Ascending aorta (tissue), 2 donors: Measurements from ENCODE around the gene DENND1C. TPM values are rescaled to one million over a fixed set of nuclear protein-coding genes. Genes with fewer than 3 reads are reported as not detected.

Experiments used
- DNase-seq, 2 donors: peaks; one replicate each; pipeline ENCODE4 v3.0.0-alpha.2; 2019; ENCODE audit warnings: low spot score in 2 of 2
- H3K27ac ChIP-seq, 2 donors: fragments of 200-600 bp; sonication (generic); one replicate each; pipeline ENCODE4 v1.5.1; 2016 to 2017; ENCODE audit warnings: mild to moderate bottlenecking in 1 of 2
- H3K27me3 ChIP-seq: fragments of 200-600 bp; sonication (generic); one replicate; pipeline ENCODE4 v1.5.1; 2017
- H3K36me3 ChIP-seq, 2 donors: fragments of 200-600 bp; sonication (generic); one replicate each; pipeline ENCODE4 v1.5.1; 2016
- H3K4me1 ChIP-seq, 2 donors: fragments of 200-600 bp; sonication (generic); one replicate each; pipeline ENCODE4 v1.5.1; 2016 to 2017; ENCODE audit warnings: mild to moderate bottlenecking in 1 of 2
- H3K4me3 ChIP-seq, 2 donors: fragments of 200-600 bp; sonication (generic); one replicate each; pipeline ENCODE4 v1.5.1; 2016 to 2017; ENCODE audit warnings: mild to moderate bottlenecking in 1 of 2
- H3K9me3 ChIP-seq, 2 donors: fragments of 200-600 bp; sonication (generic); one replicate each; pipeline ENCODE4 v1.5.1; 2016
- CTCF ChIP-seq, 3 experiments: fragments of 200-600 bp in 2 of 3; fragments of 450-650 bp in 1 of 3; sonication (generic) in 2 of 3; IDR thresholded peaks; one replicate each; pipeline ENCODE4 v1.5.1; 2016 to 2019; ENCODE audit warnings: antibody characterized with exemption in 3 of 3, mild to moderate bottlenecking in 1 of 3, moderate library complexity in 1 of 3
- intact Hi-C: fragments of 100-400 bp; cut with DNase I; formaldehyde crosslinking; loops from one replicate; pipeline ENCODE4 v1.15.1; 2023
- total RNA-seq: library from RNA; depleted of rRNA; stranded (reverse); fragments of >200 nt; gene quantifications from one replicate; pipeline ENCODE4 v1.1.0, GENCODE V29; 2016

The DENND1C gene
- total RNA-seq, 1 donor from 2014 or later = 24.4 TPM

- no peak for TF ChIP-seq CTCF (IDR thresholded peaks at IDR 0.05)
- Histone ChIP-seq H3K27ac (no peak overlapping the region), H3K9me3 (no peaks in the 10 kb centered on the region), H3K4me3 (no peak overlapping the region), H3K27me3 (peaks cover 11% of the 10 kb centered on the region), H3K4me1 (no peaks in the 10 kb centered on the region), H3K36me3 (no peaks in the 10 kb centered on the region)
- intact Hi-C loops = no loop called here
- no peak for DNase-seq
Observed at GRCh38 chr19:6478815-6479214, 2.8 kb downstream of the DENND1C start.

- intact Hi-C loops = no loop called here
- peak overlapping the region; percentile 4 to 29 for H3K4me3 ChIP-seq
- DNase-seq = no peak
- H3K9me3 ChIP-seq = no peaks in the 10 kb centered on the region
- H3K27ac ChIP-seq = no peak overlapping the region
- no peak for TF ChIP-seq CTCF (IDR thresholded peaks at IDR 0.05)
- H3K36me3 ChIP-seq = no peaks in the 10 kb centered on the region
- peaks cover 11% of the 10 kb centered on the region for H3K27me3 ChIP-seq
- no peaks in the 10 kb centered on the region for H3K4me1 ChIP-seq
Observed at GRCh38 chr19:6476896-6477431, 4.6 kb downstream of the DENND1C start.

- H3K27ac ChIP-seq = no peak overlapping the region
- no peaks in the 10 kb centered on the region for H3K36me3 ChIP-seq
- DNase-seq = no peak
- H3K9me3 ChIP-seq = no peaks in the 10 kb centered on the region
- TF ChIP-seq CTCF (IDR thresholded peaks at IDR 0.05) = no peak
- peaks cover 11% of the 10 kb centered on the region for H3K27me3 ChIP-seq
- H3K4me1 ChIP-seq = no peaks in the 10 kb centered on the region
- peak overlapping the region; percentile 4 to 29 for H3K4me3 ChIP-seq
- intact Hi-C loops = no loop called here
Observed at GRCh38 chr19:6476155-6476895, 5.3 kb downstream of the DENND1C start.

GRCh38 chr19:6475321-6476108, 6.1 kb downstream of the DENND1C start:
- Histone ChIP-seq H3K27ac (no peak overlapping the region), H3K4me1 (no peaks in the 10 kb centered on the region), H3K4me3 (no peak overlapping the region), H3K27me3 (peaks cover 11% of the 10 kb centered on the region), H3K36me3 (no peaks in the 10 kb centered on the region), H3K9me3 (no peaks in the 10 kb centered on the region)
- no peak for TF ChIP-seq CTCF (IDR thresholded peaks at IDR 0.05)
- intact Hi-C loops = no loop called here
- no peak for DNase-seq

- no peak for DNase-seq
- intact Hi-C loops = no loop called here
- TF ChIP-seq CTCF (IDR thresholded peaks at IDR 0.05) = no peak
Observed at GRCh38 chr19:6473647-6474046, 7.9 kb downstream of the DENND1C start.

More at GRCh38 chr19:6473647-6474046, 7.9 kb downstream of the DENND1C start:
- Histone ChIP-seq H3K27ac (no peak overlapping the region), H3K4me1 (no peaks in the 10 kb centered on the region), H3K36me3 (no peaks in the 10 kb centered on the region), H3K4me3 (no peak overlapping the region), H3K27me3 (peaks cover 11% of the 10 kb centered on the region), H3K9me3 (no peaks in the 10 kb centered on the region)
